ENCODE data around the gene SMG6.
A peak's percentile ranks its signal among the peaks of the same experiment; 100 is the strongest.
"Not testable (repeated sequence)": the region's sequence is repeated elsewhere in the genome, so short reads cannot be mapped to it uniquely, and the experiment has no call there.

Gene SMG6

DNA sequence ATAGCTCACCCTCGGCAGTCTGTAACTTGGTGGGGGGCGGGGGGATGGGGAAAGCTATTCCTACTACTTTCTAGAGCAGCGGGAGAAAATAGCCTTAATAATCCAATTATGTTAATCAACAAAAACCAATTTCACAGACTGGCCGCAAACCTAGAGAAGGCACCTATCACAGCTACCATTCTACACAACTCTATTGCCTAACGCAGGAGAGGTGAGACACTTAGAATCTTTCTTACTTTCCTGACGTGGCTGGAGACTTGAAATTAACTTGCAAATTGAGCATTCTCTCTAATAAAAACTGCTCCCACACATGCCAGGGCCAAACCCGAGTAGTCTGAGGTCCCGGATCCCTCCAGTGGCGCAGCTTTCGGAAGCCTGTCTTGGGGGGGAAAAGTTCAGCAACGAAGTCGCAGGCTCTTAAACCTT, 794 bp downstream of the SMG6 start:
- DNase-seq = no peak

DNA sequence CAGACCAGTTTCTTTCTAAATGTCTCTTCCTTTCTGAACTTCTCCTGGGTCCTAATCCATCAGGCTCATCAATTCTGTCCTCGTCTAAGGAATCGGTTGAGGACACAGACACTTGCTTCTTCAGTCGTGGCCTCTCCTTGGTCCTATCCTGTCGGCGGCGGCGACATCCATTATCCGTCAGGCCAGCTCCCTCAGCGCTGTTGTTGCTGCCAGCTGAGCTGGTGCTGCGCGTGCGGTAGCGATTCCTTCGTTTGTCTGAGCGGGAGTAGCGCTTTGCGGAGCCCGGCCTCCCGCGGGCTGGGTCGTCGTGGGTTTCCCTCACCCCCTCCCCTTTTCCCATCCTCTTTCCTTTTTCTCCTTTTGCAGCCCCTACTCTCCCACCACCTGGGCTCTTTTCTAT, 3.8 kb downstream of the SMG6 start:
- no peak for DNase-seq

DNA sequence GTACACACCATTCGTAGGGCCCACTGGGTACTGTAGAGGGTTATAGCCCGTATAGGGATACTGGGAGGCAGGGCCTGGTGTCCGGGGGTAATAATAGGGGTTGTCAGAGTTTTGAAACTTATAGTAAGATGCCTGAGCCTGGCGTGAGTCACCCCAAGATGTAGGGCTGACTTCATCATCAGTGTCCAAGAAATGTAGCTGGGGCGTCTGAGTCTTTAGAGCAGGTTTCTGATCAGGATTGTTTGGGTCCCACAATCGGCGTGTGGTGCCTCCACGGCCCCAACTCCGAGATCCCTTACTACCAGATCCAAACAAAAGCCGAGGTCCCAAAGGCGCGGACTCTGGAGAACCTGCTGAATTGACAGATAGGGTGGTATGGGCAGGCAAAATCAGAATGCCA, 4.4 kb downstream of the SMG6 start:
- no peak for DNase-seq

DNA sequence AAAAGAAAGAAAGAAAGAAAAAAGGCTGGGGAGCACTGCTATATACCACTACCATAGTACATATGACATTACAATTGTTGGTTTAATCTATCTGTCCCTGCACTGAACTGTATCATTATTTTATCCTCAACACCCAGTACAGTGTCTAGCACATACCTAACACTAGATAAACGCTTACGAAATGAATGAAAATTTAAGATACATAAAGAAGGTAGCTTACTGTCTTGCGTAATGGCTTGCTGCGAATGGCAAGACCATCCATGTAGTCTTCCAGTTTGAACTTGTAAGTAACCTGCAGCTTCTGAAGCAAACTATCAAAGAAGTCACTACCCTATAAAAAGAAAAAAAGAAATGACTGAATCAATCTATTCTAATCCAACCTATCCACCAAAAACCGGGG, 6.6 kb downstream of the SMG6 start:
- DNase-seq = no peak

DNA sequence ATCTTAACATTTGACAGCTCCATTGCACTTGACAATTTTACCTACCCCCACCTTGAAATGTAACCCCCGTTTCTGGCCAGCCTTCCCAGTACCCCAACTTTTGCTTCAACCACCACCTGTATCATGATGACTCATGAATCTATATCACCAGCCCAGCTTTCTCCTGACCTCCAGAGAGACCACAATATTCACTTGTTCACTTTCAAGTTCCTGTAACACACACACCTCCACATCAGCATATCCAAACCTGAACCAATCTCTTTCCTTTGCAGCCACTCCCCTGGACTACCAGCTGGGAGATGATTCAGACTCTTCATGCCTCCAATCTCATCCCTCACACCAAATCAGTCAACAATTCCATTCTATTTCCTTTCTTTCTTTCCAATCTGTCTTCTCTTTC, 8.0 kb downstream of the SMG6 start:
- DNase-seq = no peak

DNA sequence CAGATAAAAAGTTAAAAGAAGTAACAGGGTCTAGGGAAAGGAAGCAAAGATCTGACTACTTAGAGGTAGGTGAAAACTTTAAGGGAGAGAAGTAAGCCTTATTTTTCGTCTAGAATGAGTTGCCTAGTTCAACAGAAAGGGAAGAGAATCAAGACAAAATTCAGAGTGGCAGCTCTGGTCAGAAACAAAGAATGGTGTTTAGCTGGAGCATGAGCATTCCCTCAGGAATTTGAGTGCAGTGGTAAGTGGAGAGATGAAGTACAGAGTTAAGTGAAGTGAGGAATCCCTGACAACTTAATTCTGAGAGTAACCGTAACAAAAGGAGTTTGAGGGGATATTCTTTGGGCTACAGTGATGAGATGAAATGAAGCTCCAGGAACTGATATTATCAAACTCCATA, 11.5 kb downstream of the SMG6 start:
- DNase-seq = no peak

DNA sequence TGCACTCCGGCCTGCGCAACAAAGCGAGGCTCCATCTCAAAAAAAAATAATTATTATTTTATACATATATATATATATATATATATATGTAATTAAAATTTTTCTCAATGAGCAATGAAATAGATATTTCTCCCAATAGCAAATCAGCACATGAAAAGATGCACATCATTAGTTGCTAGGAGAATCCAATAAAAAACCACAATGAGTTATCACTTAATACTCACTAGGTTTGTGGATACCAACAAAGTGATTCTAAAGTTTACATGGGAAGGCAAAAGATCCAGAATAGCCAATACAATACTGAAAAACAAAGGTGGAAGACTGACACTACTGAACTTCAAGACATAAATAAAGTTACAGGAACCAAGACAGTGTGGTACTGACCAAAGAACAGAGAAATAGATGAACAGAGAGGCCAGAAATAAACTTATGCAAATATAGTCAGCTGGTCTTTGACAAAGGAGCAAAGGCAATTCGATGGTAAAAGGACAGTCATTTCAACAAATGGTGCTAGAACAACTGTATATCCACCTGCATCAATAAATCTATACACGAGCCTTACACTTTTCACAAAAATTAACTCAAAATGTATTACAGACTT, 13.6 kb downstream of the SMG6 start:
- no peak for DNase-seq

DNA sequence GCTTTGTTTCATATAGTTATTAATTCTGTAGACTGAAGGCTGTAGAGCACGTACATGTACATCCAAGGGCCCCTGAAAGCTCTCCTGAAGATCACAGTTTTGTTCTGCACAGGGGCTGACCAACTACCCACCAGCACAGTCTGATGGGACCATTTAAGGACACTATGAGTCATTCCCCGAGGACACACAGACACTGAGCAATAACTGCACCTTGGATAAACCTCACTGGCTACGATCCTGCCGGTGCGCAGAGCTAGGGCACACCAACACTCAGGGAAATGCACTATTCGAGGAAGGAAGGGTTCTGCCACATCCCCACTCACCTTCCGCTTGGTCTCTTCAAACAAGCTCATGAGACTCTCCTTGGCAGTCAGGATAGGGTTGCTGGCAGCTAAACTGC, 20.3 kb downstream of the SMG6 start:
- DNase-seq = no peak

DNA sequence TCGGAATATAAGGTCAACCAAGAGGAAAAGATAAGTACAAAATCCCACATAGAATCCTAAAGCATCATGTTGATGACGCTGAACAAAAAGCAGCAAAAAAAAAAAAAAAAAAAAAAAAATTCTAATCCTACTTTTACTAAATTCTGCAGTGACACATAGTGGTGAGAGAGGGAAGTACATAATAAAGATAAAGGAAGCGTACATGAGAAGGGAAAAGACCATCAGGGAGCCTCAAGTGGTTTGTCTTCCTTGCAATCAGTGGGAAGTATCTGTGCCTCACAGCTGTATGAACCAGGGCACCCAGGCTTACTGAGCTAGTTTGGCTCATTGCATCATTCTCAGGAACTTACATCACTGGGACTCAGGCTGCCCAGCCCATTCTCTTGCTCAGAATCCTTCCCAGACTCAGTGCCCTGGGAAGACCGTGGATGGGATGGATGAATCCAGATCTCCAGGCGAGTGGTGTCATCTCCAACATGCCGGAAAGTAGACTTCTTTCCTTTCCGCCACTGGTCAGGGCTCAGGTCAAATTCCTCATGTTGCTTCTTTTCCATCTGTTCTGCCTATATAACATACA, 21.2 kb downstream of the SMG6 start:
- peak; percentile 13 for DNase-seq

DNA sequence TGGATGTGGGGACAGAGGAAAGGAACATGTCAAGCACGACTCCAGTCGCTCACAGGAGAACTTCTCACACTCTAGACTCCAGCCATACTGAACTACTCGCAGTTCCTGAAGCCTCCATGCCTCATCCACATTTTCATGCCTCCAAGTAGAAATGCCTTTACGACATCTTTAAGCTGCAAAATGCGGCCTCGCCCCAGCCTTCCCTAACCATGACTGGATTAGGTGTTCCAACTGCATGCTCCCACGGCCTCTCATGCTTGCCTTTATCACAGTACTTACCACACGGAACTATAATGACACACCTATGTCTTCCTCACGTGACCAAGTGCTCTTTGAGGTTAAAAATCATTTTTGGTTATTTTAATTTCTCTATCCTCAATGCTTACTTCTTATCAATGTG, 23.9 kb downstream of the SMG6 start:
- DNase-seq = no peak

DNA sequence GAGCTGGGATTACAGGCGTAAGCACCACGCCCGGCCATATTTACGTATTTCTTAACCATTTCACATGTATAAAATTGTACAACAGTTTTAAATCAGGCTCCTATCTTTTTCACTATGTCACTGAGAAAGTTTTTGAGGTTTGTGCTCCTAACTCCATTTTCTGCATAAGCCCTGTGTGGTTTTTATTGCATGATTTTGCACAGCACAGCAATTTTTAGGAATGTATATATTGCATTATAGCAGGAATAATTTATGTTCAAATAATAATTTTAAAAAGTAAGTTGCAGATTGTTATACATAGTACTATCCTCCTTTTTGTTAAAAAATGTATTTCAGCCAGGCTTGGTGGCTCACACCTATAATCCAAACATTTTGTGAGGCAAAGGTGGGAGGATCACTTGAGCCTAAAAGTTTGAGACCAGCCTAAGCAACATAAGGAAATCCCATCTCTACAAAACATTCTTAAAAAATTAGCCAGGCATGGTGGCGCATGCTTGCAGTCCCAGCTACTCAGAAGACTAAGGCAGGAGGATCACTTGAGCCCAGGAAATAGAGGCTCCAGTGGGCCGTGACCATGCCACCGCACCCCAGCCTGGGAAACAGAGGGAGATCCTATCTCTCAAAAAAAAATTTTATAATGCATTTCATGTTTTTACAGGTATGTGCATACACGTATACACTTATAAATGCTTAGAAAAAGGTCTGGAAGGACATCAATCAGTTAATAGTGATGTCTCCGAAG, 26.0 kb downstream of the SMG6 start:
- no peak for DNase-seq

DNA sequence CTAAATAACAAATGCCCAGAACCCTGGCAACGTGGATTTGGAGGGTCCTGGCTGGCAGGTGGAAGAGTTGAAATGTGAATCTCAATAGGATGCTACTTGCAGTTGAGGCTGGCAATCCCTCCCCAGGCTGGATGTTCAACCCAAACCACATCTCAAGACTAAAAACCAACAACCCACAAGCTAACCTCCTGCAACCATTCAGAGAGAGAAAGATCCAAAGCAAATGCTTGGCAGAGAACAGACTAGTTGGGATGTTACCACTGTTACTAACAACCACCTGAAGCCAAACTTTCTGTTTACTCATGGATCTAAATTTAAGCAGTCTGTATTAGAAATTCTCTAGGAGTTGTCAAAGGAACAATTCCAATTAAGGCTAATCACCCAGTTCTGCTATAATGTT, 27.9 kb downstream of the SMG6 start:
- no peak for DNase-seq

DNA sequence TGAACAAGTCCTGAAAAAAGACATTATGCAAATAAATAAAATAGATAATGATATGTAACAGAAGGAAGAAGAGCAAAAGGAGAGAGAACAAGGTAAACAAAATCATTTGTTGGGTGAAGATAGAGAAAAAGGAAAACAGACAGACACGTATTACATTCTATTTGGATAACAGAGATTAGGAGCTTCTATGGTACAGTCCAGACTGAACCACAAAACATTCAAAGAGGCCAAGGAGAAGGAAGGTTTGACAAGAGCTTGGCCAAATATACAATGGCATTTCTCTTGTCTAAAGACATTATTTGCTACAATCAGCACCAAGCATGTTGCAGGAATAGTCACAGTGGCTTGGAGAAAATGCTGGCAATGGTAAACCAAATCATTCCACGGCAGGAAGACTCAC, 29.2 kb downstream of the SMG6 start:
- no peak for DNase-seq

DNA sequence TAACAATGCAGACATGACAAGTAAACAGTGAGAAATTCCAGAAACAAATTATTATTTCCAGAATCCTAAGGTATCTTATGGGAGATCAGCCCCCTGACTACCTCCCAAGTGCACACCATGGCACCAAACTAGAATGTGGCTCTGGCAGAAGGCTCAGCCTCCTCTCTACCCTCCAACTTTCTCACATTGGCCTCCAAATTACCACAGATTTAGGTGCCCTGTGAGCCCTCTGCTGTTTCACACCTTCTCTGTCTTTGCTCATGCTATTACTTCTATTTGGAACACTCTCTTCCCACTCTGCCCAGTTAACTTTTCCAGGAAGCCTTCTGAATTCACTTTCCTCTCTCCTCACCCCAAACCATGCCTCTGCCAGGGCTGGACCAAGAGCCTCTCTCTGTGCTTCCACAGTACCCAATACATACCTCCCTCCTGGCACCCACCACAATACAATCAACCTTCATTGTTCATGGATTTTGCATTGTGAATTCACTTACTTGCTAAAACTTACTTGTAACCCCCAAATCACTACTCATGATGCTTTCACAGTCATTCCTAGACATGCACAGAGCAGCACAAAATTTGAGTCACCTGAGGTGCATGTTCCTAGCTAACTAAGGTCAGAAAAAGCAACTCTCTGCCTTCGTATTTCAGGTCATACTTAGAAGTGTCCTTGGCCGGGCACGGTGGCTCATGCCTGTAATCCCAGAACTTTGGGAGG, 31.4 kb downstream of the SMG6 start:
- no peak for DNase-seq

DNA sequence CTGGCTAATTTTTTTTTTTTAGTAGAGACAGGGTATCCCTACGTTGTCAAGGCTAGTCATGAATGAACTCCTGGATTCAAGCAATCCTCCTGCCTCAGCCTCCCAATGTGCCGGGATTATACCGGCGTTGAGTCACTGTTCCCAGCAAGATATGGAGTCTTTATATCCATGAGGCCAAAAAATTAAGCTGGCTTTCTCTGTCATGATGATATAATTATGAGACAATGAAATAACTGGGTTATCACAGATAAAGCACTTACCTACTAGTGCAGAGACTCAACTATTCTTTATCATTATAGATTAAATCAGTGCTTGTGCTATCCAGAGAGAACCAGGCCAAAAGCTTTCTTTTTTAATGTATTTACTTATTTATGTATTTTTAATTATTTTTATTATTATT, 36.2 kb downstream of the SMG6 start:
- no peak for DNase-seq

DNA sequence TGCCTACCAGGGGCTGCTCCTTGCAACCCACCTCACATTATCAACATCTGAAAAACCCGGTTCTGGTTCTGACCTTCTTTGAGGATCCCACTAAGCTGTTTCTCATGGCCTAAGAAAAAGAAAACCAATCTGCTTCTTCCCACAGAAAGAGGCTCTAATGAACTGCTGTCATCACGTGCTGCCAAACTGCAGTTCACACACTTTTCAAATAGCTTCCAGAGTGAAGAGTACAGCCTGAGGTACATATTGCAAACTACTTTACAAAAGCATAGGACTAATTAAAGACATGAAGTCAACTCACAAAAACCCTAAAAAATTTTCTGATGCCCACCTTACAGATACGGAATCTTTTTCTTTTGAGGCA, 36.7 kb downstream of the SMG6 start:
- DNase-seq = no peak

DNA sequence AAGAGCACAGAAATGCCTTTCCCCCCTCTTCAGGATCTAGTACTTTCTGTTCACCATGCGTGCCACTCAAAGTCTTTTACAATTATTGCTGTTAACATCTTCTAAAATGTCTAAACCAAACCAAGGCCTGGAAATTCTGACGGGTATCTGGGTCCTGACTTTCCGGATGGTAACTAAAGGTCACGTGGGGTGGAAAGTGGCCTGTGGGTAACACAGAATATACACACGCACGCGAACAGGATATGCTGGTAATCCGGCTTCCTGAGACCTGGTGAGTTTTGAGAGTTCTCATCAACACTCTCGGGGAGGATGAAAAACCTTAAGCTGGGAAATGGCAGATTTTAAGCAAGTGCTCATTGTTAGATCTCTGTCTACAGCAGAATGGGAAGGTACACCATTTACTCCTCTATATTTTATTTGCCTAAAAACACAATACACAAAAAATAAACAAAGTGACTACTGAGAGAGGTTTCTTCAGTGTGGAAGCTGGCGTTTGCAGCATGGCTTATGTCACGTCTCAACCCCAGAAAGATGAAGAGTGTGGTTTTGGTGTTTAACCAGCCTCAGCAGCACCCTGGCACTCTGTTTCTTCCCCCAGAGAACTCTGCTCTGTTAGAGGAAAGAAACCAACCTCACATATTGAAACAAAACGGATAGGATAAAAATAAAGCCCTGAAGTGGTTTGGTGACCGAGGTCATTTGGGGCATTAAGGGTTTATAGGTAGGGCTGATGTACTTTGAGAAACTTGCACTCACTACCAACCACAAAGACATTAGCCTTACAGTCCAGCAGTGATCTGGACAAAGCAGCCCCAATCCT, 37.3 kb downstream of the SMG6 start:
- DNase-seq = no peak

DNA sequence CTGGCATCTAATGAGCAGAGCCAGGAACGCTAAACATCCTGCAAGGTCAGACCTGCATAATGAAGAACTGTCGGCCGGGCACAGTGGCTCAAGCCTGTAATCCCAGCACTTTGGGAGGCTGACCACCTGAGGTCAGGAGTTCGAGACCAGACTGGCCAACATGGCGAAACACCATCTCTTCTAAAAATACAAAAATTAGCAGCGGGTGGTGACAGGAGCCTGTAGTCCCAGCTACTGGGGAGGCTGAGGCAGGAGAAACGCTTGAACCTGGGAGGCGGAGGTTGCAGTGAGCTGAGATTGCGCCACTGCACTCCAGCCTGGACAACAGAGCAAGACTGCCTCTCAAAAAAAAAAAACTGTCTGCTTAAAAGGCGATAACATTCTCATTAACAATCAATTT, 38.4 kb downstream of the SMG6 start:
- not testable (repeated sequence) for DNase-seq

DNA sequence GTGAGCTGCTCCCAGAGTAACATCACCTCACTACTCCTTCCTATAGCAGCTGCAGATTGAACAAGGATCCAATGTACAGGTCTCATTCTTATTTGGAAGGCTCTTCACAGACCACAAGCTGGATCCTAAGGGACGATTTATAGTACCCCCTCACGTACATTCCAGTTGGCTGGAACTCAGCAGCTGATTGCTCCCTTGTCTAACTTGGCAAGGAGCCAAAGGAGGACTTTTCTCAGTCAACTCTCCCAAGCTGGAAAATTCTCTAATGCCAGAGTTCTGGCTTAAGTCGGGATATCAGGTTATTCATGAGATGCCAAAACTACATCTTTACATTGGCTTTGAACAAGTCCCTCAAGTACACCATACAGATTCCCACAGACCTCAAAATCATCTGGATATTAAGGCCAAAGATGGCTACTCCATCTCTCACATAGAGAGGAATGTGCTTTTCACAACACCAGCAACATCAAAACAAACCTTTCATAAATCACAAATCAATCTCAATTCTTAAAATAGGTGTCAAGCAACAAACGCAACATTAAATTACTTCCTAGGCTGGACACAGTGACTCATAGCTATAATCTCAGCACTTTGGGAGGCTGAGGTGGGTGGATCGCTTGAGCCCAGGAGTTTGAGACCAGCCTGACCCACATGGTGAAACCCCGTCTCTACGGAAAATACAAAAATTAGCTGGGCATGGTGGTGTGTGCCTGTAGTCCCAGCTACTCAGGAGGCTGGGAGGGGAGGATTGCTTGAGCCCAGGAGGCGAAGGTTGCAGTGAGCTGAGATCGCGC, 39.3 kb downstream of the SMG6 start:
- no peak for DNase-seq

DNA sequence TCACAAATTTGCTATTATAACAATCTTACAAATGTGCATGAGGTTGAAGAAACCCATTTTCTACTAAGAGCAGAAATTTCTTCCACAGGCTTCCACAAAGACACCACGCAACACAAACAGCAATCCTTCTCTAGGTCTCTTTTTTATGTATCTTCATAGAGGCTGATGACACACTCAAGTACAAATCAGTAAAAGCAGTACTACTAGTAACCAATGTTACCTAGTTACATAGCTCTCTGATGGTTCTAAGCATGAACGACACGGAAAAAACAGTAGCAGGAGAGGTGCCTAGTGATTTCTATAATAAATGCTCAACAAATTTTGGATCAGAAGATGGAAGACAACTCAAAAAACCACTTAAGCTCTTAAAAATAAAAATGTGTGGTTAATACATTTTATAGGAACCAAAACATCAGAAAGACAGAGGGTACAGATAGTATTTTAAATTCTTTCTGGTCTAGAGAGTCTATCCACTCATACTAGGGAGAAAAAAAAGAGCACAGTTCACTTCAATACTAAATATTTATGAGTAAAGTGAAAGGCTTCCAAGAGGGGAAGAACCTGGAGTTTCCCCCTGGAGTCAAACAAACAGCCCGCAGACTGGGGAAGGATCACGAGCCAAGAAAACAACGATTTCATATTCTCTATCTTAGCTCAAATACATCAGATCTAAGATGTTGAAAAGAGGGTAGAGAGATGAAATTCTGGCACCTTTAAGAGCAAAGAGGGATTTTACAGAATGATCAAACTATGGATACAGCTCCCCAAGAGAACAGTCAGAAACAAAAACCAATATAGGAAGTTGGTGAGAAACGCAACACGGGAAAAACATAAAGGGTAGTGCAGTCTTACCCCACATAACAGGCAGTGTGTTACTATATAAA, 40.2 kb downstream of the SMG6 start:
- DNase-seq = no peak

DNA sequence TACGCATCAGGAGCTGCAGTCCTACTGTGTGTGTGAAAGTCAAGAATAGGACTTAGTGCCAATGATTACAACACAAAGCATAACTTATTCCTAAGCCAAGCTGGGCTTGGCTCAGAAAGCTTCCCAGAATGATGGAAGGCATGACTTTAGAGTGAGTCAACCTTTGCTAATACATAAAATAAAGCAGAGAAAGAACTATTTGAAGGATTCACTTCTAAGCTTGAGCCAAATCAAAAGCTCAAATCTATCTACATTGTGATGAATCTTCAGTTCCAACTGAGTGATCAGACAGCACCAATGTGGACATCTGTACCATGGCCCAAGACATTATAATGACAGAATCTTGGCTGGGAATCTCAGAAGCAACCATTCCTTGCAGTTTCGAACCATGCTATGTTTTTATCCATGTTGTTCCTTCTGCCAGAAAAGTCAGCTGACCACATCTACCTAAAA, 41.4 kb downstream of the SMG6 start:
- no peak for DNase-seq
